ENCODE results near the gene MRPL22. TPM values are rescaled to one million over a fixed set of nuclear protein-coding genes. Genes with fewer than 3 reads are reported as not detected.
A peak's percentile ranks its signal among the peaks of the same experiment; 100 is the strongest.

The MRPL22 gene
- total RNA-seq, 4 donors from 2014 or later: 9.4 to 13.2 (median 12.5) TPM; not detected in 1

DNA sequence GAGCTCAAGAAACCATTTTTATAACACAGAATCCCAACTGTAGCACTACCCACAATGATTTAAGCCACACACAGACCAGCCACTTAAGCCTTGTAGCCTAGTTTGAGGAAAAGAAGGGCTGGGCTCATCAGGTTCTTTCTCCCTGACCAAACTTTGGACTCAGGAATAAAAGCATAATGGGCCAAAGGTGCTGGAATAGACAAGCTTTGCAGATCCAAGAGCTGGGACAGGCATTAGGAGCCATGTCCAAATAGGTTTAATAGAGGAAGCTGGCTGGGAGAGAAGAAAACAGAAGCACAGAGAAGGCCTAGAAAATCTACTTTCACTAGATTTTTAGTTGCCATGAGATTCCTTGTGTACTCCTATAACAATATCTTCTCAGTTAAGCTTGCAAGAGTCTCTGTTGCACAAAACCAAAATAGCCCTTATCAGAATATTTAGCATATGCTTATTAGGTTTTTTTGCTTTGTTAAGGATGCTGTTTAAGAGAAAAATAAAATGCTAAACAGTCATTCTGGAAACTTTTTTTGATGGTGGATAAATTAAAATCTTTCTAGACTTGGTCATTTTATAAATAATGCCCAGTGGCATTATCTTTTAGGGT lies 44.2 kb upstream of the MRPL22 start:
- in situ Hi-C loops (cut with MboI; ENCODE audit: low pct_ligation_motif_present in 1 of 4, low pct_unique_long_range_greater_than_20kb in 1 of 4, low sequenced_read_pairs in 3 of 4): no loop called here
- H3K4me3 ChIP-seq: no peak overlapping the region

DNA sequence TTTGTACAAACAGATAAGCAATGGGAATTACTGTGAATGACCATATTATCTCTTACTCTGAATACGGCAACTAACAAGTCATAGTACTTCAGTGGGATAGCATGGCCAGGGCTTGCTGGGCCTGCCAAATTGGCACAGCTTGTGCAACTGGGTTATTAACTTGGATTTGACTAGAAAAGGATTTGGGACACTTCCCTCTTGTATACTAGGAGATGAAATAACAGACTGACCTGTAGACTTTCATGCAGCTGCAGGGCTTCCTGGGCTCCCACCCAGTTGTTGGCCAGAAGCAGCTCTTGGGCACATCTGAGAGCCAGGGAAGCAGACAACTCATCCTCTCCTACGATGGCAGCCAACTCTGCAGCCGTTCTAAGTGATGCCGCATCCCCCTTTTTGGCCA lies 42.7 kb upstream of the MRPL22 start:
- no peaks in the 10 kb centered on the region for H3K9me3 ChIP-seq
- H3K27me3 ChIP-seq: no peaks in the 10 kb centered on the region
- in situ Hi-C loops (cut with MboI; ENCODE audit: low pct_ligation_motif_present in 1 of 4, low pct_unique_long_range_greater_than_20kb in 1 of 4, low sequenced_read_pairs in 3 of 4): no loop called here
- H3K36me3 ChIP-seq: peaks cover 0 to 57% (median 15%) of the 10 kb centered on the region in 4 donors
- no peak overlapping the region for H3K4me3 ChIP-seq
- no peak for DNase-seq
- H3K27ac ChIP-seq: no peak overlapping the region
- no peak for TF ChIP-seq EP300 (IDR thresholded peaks at IDR 0.05; ENCODE audit: low read depth)
- TF ChIP-seq POLR2A (IDR thresholded peaks at IDR 0.05): no peak
- TF ChIP-seq, protein P1, sequence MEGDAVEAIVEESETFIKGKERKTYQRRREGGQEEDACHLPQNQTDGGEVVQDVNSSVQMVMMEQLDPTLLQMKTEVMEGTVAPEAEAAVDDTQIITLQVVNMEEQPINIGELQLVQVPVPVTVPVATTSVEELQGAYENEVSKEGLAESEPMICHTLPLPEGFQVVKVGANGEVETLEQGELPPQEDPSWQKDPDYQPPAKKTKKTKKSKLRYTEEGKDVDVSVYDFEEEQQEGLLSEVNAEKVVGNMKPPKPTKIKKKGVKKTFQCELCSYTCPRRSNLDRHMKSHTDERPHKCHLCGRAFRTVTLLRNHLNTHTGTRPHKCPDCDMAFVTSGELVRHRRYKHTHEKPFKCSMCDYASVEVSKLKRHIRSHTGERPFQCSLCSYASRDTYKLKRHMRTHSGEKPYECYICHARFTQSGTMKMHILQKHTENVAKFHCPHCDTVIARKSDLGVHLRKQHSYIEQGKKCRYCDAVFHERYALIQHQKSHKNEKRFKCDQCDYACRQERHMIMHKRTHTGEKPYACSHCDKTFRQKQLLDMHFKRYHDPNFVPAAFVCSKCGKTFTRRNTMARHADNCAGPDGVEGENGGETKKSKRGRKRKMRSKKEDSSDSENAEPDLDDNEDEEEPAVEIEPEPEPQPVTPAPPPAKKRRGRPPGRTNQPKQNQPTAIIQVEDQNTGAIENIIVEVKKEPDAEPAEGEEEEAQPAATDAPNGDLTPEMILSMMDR (IDR thresholded peaks at IDR 0.05): no peak
- TF ChIP-seq POLR2AphosphoS5 (IDR thresholded peaks at IDR 0.05): no peak
- intact Hi-C loops (cut with DNase I; ENCODE audit: low total_unique reads): no loop called here
- 95% methylated on average over 4 of the region's 4 CpGs; no CpG with 5 or more reads in 1 of the 2 donors for WGBS, 2 donors (ENCODE audit: low coverage in 1 of 2)
- H3K4me1 ChIP-seq: no peaks in the 10 kb centered on the region

More for the DNA sequence above, 44.2 kb upstream of the MRPL22 start:
- Histone ChIP-seq H3K27me3 (no peaks in the 10 kb centered on the region), H3K36me3 (peaks cover 0 to 55% (median 13%) of the 10 kb centered on the region in 4 donors), H3K9me3 (no peaks in the 10 kb centered on the region), H3K27ac (peak overlapping the region in 2 of 4 donors; percentile 19 to 36), H3K4me1 (no peaks in the 10 kb centered on the region)
- no peak for DNase-seq
- TF ChIP-seq, protein P1 (IDR thresholded peaks at IDR 0.05): no peak
- no peak for TF ChIP-seq POLR2A (IDR thresholded peaks at IDR 0.05)
- TF ChIP-seq POLR2AphosphoS5 (IDR thresholded peaks at IDR 0.05): no peak
- TF ChIP-seq EP300 (IDR thresholded peaks at IDR 0.05; ENCODE audit: low read depth): no peak
- intact Hi-C loops (cut with DNase I; ENCODE audit: low total_unique reads): no loop called here

DNA sequence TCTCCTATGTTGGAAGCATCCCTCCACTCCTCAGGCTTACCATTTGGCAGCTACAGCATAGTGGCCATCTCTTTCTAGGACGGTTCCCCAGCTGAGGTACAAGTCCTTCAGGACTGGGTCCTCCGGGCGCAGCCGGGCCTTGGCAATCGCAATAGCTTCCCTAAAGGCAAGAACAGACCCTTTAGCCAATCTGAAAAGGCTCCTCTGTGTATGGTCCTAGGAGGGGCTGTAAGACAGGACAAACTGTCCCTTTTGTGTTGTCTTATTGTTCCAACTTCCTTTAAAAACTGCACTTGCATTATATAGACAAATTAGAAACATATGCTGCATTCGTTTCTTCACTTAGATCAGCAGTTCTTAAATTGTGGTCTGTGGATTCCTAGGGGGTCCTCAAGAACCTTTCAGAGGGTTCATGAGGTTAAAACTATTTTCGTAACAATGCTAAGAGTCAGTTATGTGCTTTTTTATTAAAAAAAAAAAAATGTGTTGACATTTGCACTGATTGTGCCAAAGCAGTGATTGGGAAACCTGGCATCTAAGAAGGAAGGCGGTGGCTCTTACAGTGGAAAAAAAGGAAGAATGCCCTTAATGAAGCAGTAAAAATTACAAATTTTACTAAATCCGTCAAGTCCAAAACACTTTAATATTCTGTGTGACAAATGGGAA lies 41.6 kb upstream of the MRPL22 start:
- Histone ChIP-seq H3K27ac (no peak overlapping the region), H3K36me3 (peaks cover 0 to 67% (median 18%) of the 10 kb centered on the region in 4 donors), H3K9me3 (no peaks in the 10 kb centered on the region), H3K27me3 (no peaks in the 10 kb centered on the region), H3K4me3 (no peak overlapping the region), H3K4me1 (no peaks in the 10 kb centered on the region)
- intact Hi-C loops (cut with DNase I; ENCODE audit: low total_unique reads) (no loop called here), in situ Hi-C loops (cut with MboI; ENCODE audit: low pct_ligation_motif_present in 1 of 4, low pct_unique_long_range_greater_than_20kb in 1 of 4, low sequenced_read_pairs in 3 of 4) (no loop called here)
- no peak for DNase-seq
- WGBS, 2 donors (ENCODE audit: low coverage in 1 of 2): 85 to 92% methylated on average over 9 of the region's 9 CpGs
- no peak for TF ChIP-seq EP300 (IDR thresholded peaks at IDR 0.05; ENCODE audit: low read depth)
- no peak for TF ChIP-seq POLR2A (IDR thresholded peaks at IDR 0.05)
- TF ChIP-seq POLR2AphosphoS5 (IDR thresholded peaks at IDR 0.05): no peak
- TF ChIP-seq, protein P1 (IDR thresholded peaks at IDR 0.05): no peak

DNA sequence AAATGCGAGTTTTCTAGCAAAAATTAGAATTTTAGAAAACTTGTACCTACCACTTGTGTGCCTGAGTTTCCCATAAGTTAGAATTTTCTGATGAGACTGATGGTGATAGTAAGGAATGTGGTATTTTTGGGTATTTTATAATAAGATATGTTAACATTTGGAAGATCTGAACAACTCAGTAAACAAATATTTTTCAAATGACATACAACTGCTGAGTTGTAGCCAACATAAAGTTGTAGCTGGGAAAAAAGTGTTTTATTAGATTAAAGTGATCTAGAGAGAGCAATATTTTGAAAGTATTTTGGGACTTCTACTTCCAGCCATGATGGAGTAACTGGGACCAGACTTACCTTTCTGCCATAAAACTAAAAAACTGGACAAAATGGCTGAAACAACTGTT lies 40.8 kb upstream of the MRPL22 start:
- Histone ChIP-seq H3K27me3 (no peaks in the 10 kb centered on the region), H3K4me3 (no peak overlapping the region), H3K9me3 (no peaks in the 10 kb centered on the region), H3K36me3 (peaks cover 0 to 75% (median 21%) of the 10 kb centered on the region in 4 donors), H3K4me1 (no peaks in the 10 kb centered on the region), H3K27ac (no peak overlapping the region)
- DNase-seq: no peak
- intact Hi-C loops (cut with DNase I; ENCODE audit: low total_unique reads) (no loop called here), in situ Hi-C loops (cut with MboI; ENCODE audit: low pct_ligation_motif_present in 1 of 4, low pct_unique_long_range_greater_than_20kb in 1 of 4, low sequenced_read_pairs in 3 of 4) (no loop called here)
- TF ChIP-seq EP300 (IDR thresholded peaks at IDR 0.05; ENCODE audit: low read depth) (no peak), POLR2AphosphoS5 (IDR thresholded peaks at IDR 0.05) (no peak), POLR2A (IDR thresholded peaks at IDR 0.05) (no peak)
- TF ChIP-seq, protein P1 (IDR thresholded peaks at IDR 0.05): no peak
- 93 to 100% methylated on average over 1 of the region's 1 CpG for WGBS, 2 donors (ENCODE audit: low coverage in 1 of 2)

Data from transverse colon (tissue), 4 donors.